GM12875 (cell line): ENCODE measurements around the gene SPATA32.
A peak's percentile ranks its signal among the peaks of the same experiment; 100 is the strongest.

ENCODE experiments used
- H3K4me3 ChIP-seq: one replicate; pipeline ENCODE4 v1.5.1; 2011; ENCODE audit warnings: low read depth, low read length, control low read depth
- TF ChIP-seq, protein P1 (sequence below): IDR thresholded peaks from 2 replicates; pipeline ENCODE4 v1.5.1; 2011; ENCODE audit warnings: low read depth, mild to moderate bottlenecking, control low read depth, inconsistent platforms, low read length, moderate library complexity, borderline replicate concordance; ENCODE audit not compliant: insufficient read depth

The SPATA32 gene

DNA sequence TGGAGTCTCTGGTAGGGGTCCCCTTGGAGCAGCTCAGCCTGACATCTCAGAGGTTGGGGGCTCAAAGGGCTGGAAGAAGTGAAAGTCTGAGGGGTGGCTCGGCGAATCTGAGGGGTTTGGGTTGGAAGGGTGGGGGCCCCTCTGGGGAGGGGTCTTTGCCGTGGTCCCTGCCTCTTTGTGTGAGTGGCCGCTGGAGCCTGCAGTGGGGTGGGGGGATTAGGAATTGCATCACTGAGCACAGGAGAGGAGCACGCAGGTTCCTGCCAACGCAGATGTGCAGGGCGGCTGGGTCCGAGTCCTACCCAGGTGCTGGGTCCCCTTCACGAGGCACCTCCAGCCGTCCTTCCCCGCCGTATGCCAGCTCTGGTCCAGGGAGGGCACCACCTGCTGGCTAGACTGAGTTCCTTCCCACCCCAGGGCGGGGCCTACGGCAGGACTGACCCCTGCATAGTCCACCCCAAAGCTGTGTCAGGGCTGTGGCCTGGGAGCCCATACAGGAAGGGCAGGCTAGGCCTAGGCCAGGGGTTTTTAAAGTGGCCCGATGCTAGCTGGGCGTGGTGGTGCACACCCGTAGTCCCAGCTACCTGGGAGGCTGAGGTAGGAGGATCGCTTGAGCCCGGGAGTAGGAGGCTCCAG, 30.3 kb downstream of the SPATA32 start:
- H3K4me3 ChIP-seq, result no peak overlapping the region
- TF ChIP-seq, protein P1, sequence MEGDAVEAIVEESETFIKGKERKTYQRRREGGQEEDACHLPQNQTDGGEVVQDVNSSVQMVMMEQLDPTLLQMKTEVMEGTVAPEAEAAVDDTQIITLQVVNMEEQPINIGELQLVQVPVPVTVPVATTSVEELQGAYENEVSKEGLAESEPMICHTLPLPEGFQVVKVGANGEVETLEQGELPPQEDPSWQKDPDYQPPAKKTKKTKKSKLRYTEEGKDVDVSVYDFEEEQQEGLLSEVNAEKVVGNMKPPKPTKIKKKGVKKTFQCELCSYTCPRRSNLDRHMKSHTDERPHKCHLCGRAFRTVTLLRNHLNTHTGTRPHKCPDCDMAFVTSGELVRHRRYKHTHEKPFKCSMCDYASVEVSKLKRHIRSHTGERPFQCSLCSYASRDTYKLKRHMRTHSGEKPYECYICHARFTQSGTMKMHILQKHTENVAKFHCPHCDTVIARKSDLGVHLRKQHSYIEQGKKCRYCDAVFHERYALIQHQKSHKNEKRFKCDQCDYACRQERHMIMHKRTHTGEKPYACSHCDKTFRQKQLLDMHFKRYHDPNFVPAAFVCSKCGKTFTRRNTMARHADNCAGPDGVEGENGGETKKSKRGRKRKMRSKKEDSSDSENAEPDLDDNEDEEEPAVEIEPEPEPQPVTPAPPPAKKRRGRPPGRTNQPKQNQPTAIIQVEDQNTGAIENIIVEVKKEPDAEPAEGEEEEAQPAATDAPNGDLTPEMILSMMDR, result peak; percentile 25; the same call in 1 of the 2 replicates

DNA sequence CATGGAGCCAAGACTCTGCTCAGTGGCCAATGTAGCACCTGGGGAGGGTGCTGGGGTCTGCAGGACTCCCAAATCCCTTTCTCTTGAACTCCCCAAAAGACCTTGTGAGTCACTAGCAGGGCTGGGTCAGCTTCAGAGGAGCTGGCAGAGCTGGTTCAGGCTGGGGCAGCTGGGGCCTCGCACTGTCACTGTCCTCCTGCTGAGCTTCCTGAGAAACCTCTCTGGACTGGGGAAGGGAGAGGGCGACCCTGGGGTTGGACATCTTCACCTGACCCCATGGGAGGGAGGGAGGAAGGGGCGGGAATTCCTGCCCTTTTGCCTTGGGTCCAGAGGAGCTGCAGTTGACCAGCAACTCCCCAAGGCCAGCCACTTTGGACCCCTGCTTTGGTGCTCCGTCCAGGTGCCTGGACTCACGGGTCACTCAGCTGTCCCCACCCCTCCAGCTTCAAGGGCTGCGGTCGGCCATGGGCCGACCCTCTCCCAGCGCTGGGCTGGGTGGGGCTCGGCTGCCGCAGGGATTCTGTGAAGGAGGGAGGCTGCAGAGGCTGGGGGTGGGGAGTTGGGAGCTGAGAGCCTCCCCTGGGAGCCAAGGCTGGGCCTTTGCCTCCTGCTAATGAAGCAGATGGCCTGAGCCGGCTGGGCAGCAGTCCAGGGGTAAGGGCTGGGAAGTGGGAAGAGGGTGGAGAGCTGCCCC, 31.0 kb downstream of the SPATA32 start:
- TF ChIP-seq, protein P1, result no peak
- no peak overlapping the region for H3K4me3 ChIP-seq

DNA sequence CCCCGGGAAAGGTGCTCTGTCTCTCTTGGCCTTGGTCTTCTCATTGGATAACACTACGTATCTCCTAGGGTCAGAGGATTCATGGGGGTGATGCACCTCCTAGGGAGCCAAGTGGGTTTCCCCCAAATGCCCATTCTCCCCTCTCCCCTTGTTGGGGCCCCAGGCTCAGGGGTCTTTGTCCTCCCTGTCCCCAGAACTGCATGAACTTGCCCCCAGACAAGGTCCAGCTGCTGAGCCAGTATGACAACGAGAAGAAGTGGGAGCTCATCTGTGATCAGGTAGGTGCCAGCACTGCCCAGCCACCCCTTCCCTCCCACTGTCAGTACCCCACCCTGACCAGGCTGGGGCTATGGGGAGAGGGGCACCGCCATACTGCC, 31.5 kb downstream of the SPATA32 start:
- no peak overlapping the region for H3K4me3 ChIP-seq
- TF ChIP-seq, protein P1, result no peak

DNA sequence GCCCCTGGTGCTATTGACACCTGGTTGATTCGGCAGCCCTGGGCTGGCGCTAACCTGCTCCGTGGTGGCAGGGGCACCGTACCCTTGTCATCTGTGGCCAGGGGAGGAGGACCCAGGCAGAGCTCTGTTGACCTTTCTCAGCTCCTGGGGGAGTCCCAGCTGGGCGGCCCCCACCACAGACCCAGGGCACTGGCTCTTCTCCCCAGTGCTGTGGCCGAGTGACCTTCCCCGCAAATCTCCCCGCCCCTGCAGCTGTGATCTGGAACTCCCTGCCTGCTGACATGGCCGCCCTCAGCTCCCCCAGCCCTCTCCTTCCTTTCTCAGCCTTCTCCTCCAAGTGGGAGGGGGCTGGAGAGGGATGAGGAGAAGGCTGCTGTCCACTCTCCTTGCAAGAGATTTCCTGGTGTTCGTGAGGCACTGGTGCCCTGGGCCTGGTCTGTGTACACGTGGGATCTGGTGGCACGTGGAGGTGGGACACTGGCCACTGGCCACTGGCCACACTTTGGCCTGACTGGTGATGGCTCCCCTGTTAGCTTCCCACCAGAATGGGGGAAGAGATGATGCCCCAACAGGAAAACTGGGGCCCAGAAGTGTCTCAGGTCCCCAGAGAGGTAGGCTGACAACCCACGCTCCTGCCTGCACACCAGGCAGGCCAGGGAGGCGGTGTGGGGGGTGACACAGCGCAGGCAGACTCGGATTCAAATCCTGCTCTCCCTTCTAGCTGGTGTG, 32.0 kb downstream of the SPATA32 start:
- TF ChIP-seq, protein P1, result no peak
- no peak overlapping the region for H3K4me3 ChIP-seq

DNA sequence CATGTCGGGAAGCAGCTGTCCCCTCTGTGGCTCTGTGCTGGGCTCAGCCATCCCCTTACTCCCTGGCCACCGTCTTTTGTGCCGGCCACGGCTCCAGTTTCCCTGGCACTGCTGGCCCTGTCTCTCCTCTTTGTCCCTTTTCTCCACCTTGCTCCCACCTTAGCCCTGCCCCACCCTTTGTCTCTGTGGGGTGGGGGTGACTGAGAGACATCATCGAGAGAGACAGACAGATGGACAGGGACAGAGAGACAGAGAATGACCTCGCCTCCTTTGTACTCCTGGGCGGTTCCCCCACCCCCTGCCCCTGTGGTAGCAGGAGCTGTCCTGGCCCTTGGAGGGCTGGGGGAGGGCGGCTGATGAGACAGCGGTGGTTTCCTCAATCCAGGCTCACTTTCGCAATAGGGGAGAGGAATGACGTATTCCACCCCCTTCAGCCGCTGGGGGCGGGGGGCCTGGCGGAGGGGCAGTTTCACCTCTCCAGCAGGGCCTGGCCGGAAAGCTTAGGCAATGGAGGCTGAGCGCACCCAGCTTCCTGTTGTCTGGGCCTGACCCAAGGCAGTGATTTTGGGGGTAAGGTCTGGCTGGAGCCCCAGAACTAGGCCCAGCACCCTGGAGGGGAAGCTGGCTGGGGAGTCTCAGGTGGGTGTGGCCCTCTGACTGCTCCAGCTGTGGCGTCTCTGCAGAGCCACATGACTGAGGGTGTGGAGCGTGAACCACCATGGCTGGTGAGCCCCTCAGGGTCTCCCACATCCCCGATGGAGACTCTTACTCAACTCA, 32.9 kb downstream of the SPATA32 start:
- peak overlapping the region; percentile 1 for H3K4me3 ChIP-seq

DNA sequence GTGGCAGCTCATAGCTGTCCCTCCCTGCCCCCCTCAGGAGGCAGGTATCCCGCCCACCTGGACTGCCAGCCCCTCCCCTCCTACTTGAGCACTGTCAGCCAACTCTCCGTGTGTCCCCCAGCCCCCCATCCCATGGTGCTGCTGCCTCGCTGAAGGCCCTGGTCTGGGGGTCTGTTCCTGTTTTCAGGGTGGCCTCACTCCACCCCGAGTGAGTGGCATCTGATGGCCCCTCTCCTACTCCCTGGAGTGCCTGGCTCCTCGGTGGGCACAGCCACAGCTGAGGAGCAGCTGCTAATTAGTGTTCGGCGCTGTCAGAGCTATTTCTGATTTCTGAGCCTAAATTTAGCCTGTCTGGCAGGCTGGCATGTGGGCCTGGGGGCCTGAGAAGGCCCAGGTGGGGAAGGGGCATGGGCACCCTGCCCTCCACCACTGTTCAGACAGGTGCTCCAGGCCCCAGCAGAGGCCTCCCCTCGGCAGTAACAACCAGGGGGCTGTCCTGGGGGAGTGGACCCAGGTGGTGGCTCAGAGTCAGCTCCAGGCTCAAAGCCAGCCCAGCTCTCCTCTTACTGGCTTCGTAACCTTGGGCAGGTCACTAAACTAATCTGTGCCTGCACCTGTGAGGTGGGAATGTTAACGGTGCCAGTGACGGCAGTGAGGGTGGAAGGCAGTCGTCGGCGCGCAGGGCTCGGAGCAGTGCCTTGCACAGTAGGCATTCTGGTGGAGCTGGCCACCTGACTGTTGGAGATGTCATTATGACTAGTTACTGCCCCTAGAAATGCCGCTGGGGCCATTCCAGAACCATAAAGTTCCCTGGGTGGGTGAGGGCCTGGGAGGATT, 33.8 kb downstream of the SPATA32 start:
- TF ChIP-seq, protein P1, result no peak
- H3K4me3 ChIP-seq, result peak overlapping the region; percentile 1

More for the DNA sequence above, 32.9 kb downstream of the SPATA32 start:
- TF ChIP-seq, protein P1, result no peak
